B cell (primary cell): ENCODE measurements around the gene EPB41L3.

Source experiments
- EZH2 ChIP-seq: IDR thresholded peaks from 2 replicates; pipeline ENCODE4 v1.6.1; 2012; ENCODE audit warnings: borderline replicate concordance, low read depth, mild to moderate bottlenecking, moderate library complexity, low read length; ENCODE audit not compliant: insufficient read depth, poor library complexity, severe bottlenecking
- TF ChIP-seq, protein P1 (sequence below): fragments of 200-600 bp; IDR thresholded peaks from one replicate; pipeline ENCODE4 v1.8.0; 2022; ENCODE audit warnings: antibody characterized with exemption, mild to moderate bottlenecking

DNA sequence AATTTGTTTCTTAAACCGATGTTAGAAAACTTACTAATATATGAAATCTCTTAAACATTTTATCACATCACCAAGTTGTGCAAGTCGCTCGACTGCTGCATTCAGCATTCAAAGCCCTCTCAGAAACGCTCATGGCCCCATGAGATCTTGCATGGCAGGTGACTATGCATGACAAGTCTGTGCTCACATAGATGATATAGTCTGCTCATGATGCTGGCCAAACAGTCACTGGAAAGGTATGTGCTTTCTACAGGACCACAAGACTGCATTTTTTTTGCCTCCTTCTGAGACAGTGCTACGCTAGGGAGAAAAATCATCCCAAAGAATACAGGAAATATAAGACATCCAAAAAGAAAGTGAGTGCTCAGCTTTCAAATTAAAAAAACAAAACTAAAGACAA, 150.0 kb downstream of the EPB41L3 start:
- TF ChIP-seq, protein P1, sequence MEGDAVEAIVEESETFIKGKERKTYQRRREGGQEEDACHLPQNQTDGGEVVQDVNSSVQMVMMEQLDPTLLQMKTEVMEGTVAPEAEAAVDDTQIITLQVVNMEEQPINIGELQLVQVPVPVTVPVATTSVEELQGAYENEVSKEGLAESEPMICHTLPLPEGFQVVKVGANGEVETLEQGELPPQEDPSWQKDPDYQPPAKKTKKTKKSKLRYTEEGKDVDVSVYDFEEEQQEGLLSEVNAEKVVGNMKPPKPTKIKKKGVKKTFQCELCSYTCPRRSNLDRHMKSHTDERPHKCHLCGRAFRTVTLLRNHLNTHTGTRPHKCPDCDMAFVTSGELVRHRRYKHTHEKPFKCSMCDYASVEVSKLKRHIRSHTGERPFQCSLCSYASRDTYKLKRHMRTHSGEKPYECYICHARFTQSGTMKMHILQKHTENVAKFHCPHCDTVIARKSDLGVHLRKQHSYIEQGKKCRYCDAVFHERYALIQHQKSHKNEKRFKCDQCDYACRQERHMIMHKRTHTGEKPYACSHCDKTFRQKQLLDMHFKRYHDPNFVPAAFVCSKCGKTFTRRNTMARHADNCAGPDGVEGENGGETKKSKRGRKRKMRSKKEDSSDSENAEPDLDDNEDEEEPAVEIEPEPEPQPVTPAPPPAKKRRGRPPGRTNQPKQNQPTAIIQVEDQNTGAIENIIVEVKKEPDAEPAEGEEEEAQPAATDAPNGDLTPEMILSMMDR = no peak
- TF ChIP-seq EZH2 = no peak
